Stomach smooth muscle (tissue), 2 donors: Measurements from ENCODE around the gene PGAM1.
"Not testable (repeated sequence)": the region's sequence is repeated elsewhere in the genome, so short reads cannot be mapped to it uniquely, and the experiment has no call there.

ENCODE experiments used
- H3K27ac ChIP-seq: one replicate; pipeline ENCODE4 v1.7.0; 2013; ENCODE audit warnings: mild to moderate bottlenecking, low read length, inconsistent platforms
- H3K27me3 ChIP-seq, 2 donors: one replicate each; pipeline ENCODE4 v1.7.0; 2013; ENCODE audit warnings: low read length in 2 of 2; ENCODE audit not compliant: insufficient read depth in 2 of 2, control insufficient read depth in 1 of 2
- H3K36me3 ChIP-seq, 2 donors: one replicate each; pipeline ENCODE4 v1.7.0; 2013; ENCODE audit warnings: low read length in 2 of 2; ENCODE audit not compliant: control insufficient read depth in 2 of 2, insufficient read depth in 2 of 2
- H3K4me1 ChIP-seq: one replicate; pipeline ENCODE4 v1.7.0; 2013; ENCODE audit warnings: low read length; ENCODE audit not compliant: control insufficient read depth, insufficient read depth
- H3K4me3 ChIP-seq, 2 donors: one replicate each; pipeline ENCODE4 v1.7.0; 2013; ENCODE audit warnings: low read length in 2 of 2
- H3K9ac ChIP-seq, 2 donors: one replicate each; pipeline ENCODE4 v1.7.0; 2013; ENCODE audit warnings: low read length in 2 of 2, mild to moderate bottlenecking in 1 of 2
- H3K9me3 ChIP-seq, 2 donors: one replicate each; pipeline ENCODE4 v1.7.0; 2013; ENCODE audit warnings: low read length in 2 of 2; ENCODE audit not compliant: control insufficient read depth in 2 of 2
- donor health status: healthy.
- donor health status: Pancreatic carcinoma.

Gene PGAM1

DNA sequence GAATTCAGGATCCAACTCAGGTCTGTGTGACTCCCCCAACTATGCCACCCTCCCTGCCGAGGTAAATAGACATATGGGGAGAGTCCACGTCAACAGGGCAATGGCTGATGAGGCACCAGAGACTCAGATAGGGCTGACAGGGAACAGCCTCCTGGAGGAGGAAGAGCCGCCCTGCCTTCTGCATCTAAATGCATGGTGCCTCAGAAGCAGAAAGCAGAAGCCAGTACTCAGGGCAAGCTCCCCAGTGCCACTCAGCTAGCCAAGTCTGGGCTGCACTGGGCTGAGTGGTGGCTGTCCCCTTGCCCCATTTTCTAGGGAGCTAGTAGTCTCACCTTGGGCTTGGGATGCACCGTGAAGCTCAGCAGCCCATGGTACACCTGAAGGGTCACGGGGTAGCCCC is 35.9 kb upstream of the PGAM1 start:
- peaks cover 35 to 38% of the 10 kb centered on the region in 2 donors for H3K36me3 ChIP-seq
- H3K27me3 ChIP-seq = no peaks in the 10 kb centered on the region
- H3K9ac ChIP-seq = no peak overlapping the region
- H3K4me3 ChIP-seq = no peak overlapping the region
- no peaks in the 10 kb centered on the region for H3K9me3 ChIP-seq
- no peaks in the 10 kb centered on the region for H3K4me1 ChIP-seq
- no peak overlapping the region for H3K27ac ChIP-seq

DNA sequence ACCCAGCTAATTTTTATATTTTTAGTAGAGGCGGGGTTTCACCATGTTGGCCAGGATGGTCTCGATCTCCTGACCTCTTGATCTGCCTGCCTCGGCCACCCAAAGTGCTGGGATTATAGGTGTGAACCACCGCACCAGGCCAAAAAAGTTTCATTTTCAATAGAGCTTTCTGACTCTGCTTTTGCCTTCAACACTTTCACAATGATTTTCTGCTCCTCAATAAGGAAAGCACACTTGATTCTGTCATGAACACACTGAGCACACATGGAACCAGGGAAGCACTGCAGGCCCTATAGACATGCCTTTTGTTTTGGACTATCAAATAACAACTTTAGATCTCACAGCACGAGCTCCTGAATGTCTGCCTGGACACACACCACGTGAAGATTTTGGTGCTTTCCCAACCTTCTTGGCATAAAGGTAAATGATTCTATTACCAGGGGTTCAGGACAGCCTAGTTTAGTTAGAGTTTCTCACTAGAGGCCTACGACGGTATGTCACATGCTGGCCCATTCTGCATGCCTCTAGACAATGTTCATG is 32.9 kb upstream of the PGAM1 start:
- no peaks in the 10 kb centered on the region for H3K4me1 ChIP-seq
- no peak overlapping the region for H3K4me3 ChIP-seq
- no peak overlapping the region for H3K9ac ChIP-seq
- no peaks in the 10 kb centered on the region for H3K27me3 ChIP-seq
- no peaks in the 10 kb centered on the region for H3K9me3 ChIP-seq
- H3K27ac ChIP-seq = no peak overlapping the region
- H3K36me3 ChIP-seq = peaks cover 29 to 37% of the 10 kb centered on the region in 2 donors

DNA sequence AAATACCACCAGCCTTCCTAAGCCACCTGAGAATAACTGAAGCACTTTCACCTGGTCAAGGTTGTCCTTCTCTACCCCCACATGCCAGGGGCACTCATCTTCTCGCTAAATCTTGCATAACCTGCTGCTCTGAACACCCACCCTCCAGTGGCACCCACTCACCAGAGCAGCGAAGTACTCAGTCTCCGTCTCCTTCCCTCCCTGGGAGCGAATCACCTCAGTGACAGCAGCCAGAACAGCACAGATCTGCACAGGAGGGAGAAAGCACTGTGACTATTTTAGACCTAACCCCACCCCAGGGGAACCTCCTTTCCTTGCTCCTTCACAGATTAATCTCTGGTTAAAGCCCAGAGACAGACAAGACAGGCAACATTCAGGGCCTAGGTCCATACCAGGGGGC is 29.9 kb upstream of the PGAM1 start:
- Histone ChIP-seq H3K36me3 (peaks cover 12 to 19% of the 10 kb centered on the region in 2 donors), H3K4me3 (no peak overlapping the region), H3K9me3 (no peaks in the 10 kb centered on the region), H3K27ac (no peak overlapping the region), H3K4me1 (peaks cover 13% of the 10 kb centered on the region), H3K9ac (no peak overlapping the region), H3K27me3 (no peaks in the 10 kb centered on the region)

DNA sequence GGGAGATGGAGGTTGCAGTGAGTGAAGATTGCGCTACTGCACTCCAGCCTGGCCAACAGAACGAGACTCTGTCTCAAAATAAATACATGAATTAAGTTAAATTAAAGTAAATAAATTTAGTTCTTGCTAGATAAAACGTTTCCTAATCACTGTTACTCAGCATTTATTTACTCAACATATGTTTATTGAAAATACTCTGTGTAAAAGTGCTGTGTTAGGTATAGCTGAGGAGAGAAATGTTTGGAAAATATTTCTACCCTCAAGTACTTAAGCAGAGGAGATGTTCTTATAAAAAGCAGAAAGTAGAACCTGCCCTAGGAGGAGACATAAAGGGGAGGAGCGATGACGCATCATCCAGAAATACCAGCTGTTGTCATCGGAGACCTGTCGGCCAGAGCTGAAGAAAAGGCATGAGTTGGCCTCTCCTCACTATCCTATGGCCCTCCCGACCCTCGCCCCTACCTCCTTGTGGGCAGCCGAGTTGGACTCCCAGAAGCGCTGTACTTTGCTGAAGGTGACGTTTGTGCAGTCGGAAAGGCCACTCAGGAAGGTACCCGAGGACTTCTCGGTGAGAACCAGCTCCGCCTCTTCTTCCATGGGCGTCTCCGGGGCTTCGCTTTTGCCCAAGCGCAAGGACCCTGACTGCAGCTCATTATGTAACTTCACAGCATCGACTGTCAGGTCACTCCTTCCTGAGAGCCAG is 26.0 kb upstream of the PGAM1 start:
- Histone ChIP-seq H3K9ac (peak overlapping the region; percentile 86), H3K4me1 (peaks cover 13% of the 10 kb centered on the region), H3K27ac (peak overlapping the region; percentile 67), H3K9me3 (no peaks in the 10 kb centered on the region), H3K27me3 (no peaks in the 10 kb centered on the region), H3K4me3 (peak overlapping the region; percentile 94 to 98), H3K36me3 (peaks cover 4 to 7% of the 10 kb centered on the region in 2 donors)

DNA sequence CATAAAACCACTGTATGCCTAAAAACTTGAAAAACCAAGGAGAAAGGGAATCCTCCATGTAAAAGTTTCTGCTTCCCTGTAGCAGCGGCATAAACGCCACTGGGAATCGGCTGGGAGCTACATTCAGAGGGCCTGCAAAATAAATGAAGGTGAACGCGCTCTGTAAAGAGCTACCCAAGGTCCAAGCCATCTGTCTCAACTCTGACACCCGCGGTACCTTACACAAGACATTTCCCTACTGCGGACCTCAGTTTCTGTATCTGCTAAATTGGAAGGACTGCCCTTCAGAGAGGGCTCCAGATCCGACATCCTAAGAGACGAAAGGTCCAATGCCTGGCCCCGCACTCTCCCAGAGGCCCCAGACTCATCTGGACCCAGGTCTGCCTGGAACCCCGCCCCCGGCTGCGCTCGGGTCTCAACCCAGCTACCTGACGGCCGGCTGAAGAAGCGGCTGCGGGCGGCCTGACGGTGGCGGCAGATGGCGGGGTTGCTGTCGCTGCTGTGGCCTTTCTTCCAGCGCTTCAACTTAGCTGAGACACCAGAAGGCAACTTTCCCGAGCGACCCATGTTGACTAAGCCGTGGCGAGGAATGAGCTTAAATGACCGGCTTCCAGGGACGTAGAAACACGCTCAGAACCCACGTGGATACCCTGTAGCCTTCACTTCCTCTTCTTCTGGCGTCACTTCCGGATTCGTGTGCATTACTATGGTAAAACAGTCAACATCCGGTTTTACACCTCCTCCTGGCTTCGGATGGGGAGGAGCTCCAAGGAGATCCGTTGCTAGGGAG is 25.1 kb upstream of the PGAM1 start, which contains the start of gene RRP12:
RRP12 (minus strand) TSS at position 676 of the 790 bp plus-strand sequence; CDS start at position 567, 109 bp downstream.
- Histone ChIP-seq H3K27ac (peak within 1 kb of the TSS; percentile 67), H3K36me3 (peaks cover 4 to 7% of the 10 kb centered on the region in 2 donors), H3K9me3 (no peaks in the 10 kb centered on the region), H3K27me3 (no peaks in the 10 kb centered on the region), H3K9ac (peak within 1 kb of the TSS; percentile 86), H3K4me3 (peak within 1 kb of the TSS; percentile 94 to 98), H3K4me1 (peaks cover 13% of the 10 kb centered on the region)

DNA sequence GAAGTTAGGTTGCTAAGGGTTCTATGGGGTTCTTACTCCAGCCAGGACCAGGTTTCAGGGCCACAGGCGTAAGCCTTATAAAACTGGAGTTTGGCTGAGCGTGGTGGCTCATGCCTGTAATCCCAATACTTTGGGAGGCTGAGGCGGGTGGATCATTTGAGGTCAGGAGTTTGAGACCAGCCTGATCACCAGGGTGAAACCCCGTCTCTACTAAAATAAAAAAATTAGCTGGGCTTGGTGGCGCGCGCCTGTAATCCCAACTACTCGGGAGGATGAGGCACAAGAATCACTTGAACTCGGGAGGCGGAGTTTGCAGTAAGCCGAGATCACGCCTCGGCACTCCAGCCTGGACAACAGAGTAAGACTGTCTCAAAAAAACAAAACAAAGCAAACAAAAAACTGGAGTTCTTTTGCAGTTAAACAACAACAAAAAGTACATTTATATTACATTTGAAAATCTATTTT is 24.5 kb upstream of the PGAM1 start:
- H3K4me3 ChIP-seq = peak overlapping the region; percentile 94 to 98
- no peak overlapping the region for H3K9ac ChIP-seq
- H3K9me3 ChIP-seq = no peaks in the 10 kb centered on the region
- H3K27me3 ChIP-seq = no peaks in the 10 kb centered on the region
- peaks cover 0 to under 1% of the 10 kb centered on the region in 2 donors for H3K36me3 ChIP-seq
- H3K4me1 ChIP-seq = peaks cover 13% of the 10 kb centered on the region
- H3K27ac ChIP-seq = peak overlapping the region; percentile 67

DNA sequence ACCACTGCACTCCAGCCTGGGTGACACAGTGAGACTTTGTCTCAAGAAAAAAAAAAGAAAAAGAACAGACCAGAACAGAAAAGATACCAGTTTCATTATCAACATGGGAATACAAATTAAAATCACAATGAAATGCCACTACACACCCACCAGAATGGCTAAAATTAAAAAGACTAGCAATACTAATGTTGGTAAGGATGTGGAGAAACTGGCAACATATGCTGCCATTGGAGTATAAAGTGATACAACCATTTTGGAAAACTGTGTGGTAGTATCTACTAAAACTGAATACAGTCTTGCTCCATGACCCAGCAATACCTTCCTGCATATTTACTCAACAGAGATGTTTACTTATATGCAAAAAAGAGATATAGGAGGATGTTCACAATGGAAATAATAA is 21.9 kb upstream of the PGAM1 start:
- Histone ChIP-seq H3K9ac (no peak overlapping the region), H3K36me3 (no peaks in the 10 kb centered on the region), H3K27me3 (no peaks in the 10 kb centered on the region), H3K9me3 (no peaks in the 10 kb centered on the region), H3K27ac (no peak overlapping the region), H3K4me1 (peaks cover 16% of the 10 kb centered on the region), H3K4me3 (no peak overlapping the region)

DNA sequence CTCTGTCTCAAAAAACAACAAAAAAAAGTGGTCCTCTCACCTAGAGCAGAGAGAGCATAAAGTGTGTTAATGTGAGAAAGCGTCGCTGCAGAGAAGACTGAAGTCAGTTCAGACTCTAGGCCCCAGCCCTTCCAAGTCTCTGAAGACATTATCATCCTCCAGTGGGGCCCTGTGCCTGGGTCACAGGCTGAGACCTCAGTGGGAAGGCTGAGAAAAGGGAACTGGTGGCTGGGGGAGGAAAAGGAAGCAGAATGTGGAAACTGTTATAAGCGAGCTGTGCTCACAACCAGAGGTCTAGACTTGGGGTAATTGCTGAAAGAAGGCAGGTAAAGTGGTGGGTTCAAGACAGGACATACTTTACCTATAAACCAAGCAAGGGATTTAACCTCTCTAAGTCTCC is 19.9 kb upstream of the PGAM1 start:
- no peaks in the 10 kb centered on the region for H3K9me3 ChIP-seq
- H3K4me3 ChIP-seq = no peak overlapping the region
- no peak overlapping the region for H3K9ac ChIP-seq
- H3K27me3 ChIP-seq = no peaks in the 10 kb centered on the region
- no peak overlapping the region for H3K27ac ChIP-seq
- peaks cover 4% of the 10 kb centered on the region for H3K4me1 ChIP-seq
- no peaks in the 10 kb centered on the region for H3K36me3 ChIP-seq

DNA sequence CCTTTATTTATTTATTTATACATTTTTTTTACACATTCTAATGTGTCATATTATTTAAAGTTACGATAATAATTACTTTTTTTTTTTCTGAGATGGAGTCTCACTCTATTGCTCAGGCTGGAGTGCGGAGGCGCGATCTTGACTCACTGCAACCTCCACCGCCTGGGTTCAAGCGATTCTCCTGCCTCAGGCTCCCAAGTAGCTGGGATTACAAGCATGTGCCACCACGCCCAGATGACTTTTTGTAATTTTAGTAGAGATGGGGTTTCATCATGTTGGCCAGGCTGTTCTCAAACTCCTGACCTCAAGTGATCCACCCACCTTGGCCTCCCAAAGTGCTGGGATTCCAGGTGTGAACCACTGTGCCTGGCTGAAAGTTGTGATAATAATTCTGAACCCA is 19.5 kb upstream of the PGAM1 start:
- H3K4me1 ChIP-seq, H3K9me3 ChIP-seq, H3K9ac ChIP-seq, H3K4me3 ChIP-seq, H3K27ac ChIP-seq, H3K27me3 ChIP-seq, H3K36me3 ChIP-seq: not testable (repeated sequence)

DNA sequence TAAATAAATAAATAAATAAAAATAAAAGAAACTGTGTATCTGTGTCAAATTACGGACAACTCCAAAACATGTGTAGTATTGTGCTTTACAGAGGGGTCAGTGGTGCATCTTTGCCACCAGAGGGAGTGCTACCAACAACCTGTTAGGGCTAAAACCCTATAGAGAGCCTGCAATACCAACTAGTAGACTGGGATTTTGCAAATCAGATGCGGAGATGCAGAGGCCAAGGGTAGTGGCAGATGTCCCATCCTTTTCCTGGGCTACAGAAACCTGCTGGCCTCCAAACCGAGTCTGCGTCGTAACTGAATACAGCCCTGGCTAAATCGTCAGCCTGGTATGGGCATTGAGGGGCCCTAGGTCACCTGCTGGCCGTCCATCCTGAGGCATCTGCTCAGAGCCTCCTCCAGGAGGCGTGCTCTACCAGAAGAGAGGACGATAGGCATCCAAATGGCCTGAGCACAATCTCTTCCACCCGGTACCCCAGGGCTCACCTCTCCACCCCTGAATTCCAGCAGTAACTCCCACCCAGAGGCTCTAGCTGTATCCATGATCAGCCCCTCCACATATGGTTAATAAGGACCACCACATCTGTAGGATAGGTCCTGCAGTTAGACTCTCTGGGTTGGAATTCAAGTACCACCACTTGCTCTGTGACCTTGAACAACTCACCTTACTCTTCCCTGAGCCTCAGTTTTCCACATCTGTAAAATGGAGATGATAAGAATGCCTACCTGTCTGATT is 18.6 kb upstream of the PGAM1 start:
- Histone ChIP-seq H3K27me3 (no peaks in the 10 kb centered on the region), H3K4me3 (peak overlapping the region in 1 of 2 donors; percentile 58), H3K4me1 (peaks cover 4% of the 10 kb centered on the region), H3K27ac (no peak overlapping the region), H3K36me3 (no peaks in the 10 kb centered on the region), H3K9ac (peak overlapping the region in 1 of 2 donors; percentile 21), H3K9me3 (no peaks in the 10 kb centered on the region)
